ENCODE results near the gene LLPH. TPM values are rescaled to one million over a fixed set of nuclear protein-coding genes. Genes with fewer than 3 reads are reported as not detected.

Gene LLPH
- total RNA-seq, 1 donor from 2014 or later = 3.9 TPM

DNA sequence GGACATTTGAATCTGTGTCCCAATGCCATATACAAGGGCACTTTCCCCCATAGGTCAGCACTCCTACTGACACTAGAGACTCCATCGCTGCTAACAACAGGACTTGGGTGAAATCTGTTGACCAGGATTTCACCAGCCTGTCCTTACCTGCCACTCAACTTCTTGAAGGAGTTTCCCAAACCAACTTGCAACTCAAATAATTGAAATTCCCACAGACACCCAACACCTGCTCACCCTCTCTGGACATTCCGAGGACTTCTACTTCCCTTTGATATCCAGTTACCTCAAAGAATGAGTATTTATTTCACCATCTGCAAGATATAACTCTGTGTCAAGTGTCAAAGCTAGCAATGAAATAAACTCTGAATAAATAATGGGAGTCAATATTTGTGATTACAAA is 44.6 kb downstream of the LLPH start:
- no peaks in the 10 kb centered on the region for H3K9me3 ChIP-seq
- H3K4me1 ChIP-seq = no peaks in the 10 kb centered on the region
- H3K36me3 ChIP-seq = no peaks in the 10 kb centered on the region
- no peak overlapping the region for H3K4me3 ChIP-seq
- H3K27me3 ChIP-seq = no peaks in the 10 kb centered on the region
- intact Hi-C loops (cut with DNase I) = no loop called here
- TF ChIP-seq, protein P1, sequence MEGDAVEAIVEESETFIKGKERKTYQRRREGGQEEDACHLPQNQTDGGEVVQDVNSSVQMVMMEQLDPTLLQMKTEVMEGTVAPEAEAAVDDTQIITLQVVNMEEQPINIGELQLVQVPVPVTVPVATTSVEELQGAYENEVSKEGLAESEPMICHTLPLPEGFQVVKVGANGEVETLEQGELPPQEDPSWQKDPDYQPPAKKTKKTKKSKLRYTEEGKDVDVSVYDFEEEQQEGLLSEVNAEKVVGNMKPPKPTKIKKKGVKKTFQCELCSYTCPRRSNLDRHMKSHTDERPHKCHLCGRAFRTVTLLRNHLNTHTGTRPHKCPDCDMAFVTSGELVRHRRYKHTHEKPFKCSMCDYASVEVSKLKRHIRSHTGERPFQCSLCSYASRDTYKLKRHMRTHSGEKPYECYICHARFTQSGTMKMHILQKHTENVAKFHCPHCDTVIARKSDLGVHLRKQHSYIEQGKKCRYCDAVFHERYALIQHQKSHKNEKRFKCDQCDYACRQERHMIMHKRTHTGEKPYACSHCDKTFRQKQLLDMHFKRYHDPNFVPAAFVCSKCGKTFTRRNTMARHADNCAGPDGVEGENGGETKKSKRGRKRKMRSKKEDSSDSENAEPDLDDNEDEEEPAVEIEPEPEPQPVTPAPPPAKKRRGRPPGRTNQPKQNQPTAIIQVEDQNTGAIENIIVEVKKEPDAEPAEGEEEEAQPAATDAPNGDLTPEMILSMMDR (IDR thresholded peaks at IDR 0.05) = no peak
- TF ChIP-seq POLR2A (IDR thresholded peaks at IDR 0.05) (no peak), POLR2AphosphoS5 (IDR thresholded peaks at IDR 0.05; ENCODE audit: insufficient read depth in 1 of 2, low read depth in 1 of 2) (no peak)
- H3K27ac ChIP-seq = no peak overlapping the region
- DNase-seq (ENCODE audit: extremely low spot score in 2 of 2) = no peak

DNA sequence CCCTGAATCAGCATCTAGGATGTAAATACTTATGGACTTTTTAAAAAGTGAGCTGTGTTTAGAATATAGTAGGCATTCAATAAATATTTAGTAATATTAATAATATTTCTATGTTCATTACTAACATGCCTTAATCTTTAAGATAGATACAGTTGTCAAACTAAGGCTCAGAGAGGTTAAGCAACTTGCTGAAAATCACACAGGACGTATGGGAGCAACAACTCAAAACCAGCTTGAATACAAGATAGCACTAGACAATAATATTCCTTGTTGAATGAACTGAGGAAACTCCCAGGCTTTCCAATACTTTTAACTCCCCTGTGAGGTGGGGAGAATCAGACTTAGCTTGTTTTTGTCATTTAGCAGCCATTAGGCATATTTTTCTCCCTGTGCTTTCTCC is 45.3 kb downstream of the LLPH start:
- H3K36me3 ChIP-seq = no peaks in the 10 kb centered on the region
- no peaks in the 10 kb centered on the region for H3K27me3 ChIP-seq
- intact Hi-C loops (cut with DNase I) = no loop called here
- DNase-seq (ENCODE audit: extremely low spot score in 2 of 2) = no peak
- H3K27ac ChIP-seq = no peak overlapping the region
- H3K4me3 ChIP-seq = no peak overlapping the region
- no peaks in the 10 kb centered on the region for H3K4me1 ChIP-seq
- no peaks in the 10 kb centered on the region for H3K9me3 ChIP-seq
- TF ChIP-seq POLR2A (IDR thresholded peaks at IDR 0.05) (no peak), POLR2AphosphoS5 (IDR thresholded peaks at IDR 0.05; ENCODE audit: insufficient read depth in 1 of 2, low read depth in 1 of 2) (no peak)
- TF ChIP-seq, protein P1 (IDR thresholded peaks at IDR 0.05) = no peak

DNA sequence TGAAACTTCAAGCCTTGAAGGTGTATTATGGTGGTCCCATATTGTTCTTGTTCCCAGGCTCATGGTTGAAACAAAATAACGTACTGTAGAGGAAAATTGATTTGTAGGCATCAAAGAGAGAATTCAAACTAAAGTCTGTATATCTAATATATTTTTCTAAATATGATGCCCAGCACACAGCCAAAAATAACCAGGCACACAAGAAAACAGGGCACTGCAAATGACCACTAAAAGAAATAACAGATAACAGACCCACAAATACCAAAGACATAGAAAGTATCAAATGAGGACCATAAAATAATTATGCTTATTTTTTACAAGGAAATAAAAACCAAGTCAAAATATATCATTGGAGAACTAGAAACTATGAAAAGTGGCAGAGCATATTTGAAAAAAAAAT is 46.8 kb downstream of the LLPH start:
- no peak for TF ChIP-seq POLR2A (IDR thresholded peaks at IDR 0.05)
- TF ChIP-seq POLR2AphosphoS5 (IDR thresholded peaks at IDR 0.05; ENCODE audit: insufficient read depth in 1 of 2, low read depth in 1 of 2) = no peak
- TF ChIP-seq, protein P1 (IDR thresholded peaks at IDR 0.05) = no peak
- intact Hi-C loops (cut with DNase I) = no loop called here
- H3K36me3 ChIP-seq = no peaks in the 10 kb centered on the region
- no peaks in the 10 kb centered on the region for H3K9me3 ChIP-seq
- H3K27me3 ChIP-seq = no peaks in the 10 kb centered on the region
- no peak overlapping the region for H3K27ac ChIP-seq
- no peaks in the 10 kb centered on the region for H3K4me1 ChIP-seq
- no peak overlapping the region for H3K4me3 ChIP-seq
- no peak for DNase-seq (ENCODE audit: extremely low spot score in 2 of 2)

DNA sequence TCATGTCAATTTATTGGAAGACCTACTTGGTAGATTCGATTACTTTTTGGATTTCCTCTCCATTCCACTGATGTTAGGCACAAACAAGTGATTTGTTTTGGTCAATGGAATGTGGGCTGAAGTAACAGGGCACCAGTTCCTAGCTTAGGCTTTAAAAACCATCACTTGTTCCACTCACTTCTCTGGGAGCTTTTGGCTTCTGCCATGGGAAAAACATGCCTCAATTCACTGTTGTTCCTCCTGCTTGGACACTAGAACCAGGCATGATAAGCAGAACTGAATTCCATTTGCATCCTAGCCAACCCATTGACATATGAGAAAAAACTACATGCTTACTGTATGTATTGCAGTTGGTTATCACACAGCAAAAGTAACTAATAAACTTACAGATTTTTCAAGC is 47.8 kb downstream of the LLPH start:
- H3K4me1 ChIP-seq = no peaks in the 10 kb centered on the region
- no peak for TF ChIP-seq POLR2AphosphoS5 (IDR thresholded peaks at IDR 0.05; ENCODE audit: insufficient read depth in 1 of 2, low read depth in 1 of 2)
- TF ChIP-seq, protein P1 (IDR thresholded peaks at IDR 0.05) = no peak
- TF ChIP-seq POLR2A (IDR thresholded peaks at IDR 0.05) = no peak
- intact Hi-C loops (cut with DNase I) = no loop called here
- no peaks in the 10 kb centered on the region for H3K9me3 ChIP-seq
- H3K27me3 ChIP-seq = no peaks in the 10 kb centered on the region
- no peak for DNase-seq (ENCODE audit: extremely low spot score in 2 of 2)
- H3K27ac ChIP-seq = no peak overlapping the region
- no peak overlapping the region for H3K4me3 ChIP-seq
- no peaks in the 10 kb centered on the region for H3K36me3 ChIP-seq

DNA sequence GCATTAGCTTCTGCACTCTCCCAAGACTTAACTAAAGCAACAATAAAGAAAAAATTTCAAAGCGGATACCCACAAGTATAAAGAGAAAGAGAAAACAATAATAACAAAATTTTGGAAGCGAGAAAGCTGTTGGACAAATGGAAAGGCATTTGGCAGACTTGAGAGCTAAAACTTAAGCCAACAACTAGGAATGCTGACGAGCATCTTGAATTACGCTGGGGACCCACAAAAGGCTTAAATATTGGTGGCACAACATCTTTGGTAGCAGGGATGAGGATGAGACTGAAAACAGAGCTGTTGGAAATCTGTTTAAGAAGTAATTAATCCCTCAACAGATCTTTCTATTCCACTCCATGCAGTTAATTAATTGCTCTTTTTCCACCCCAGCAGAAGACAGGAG is 49.8 kb downstream of the LLPH start:
- intact Hi-C loops (cut with DNase I) = no loop called here
- TF ChIP-seq, protein P1 (IDR thresholded peaks at IDR 0.05) = no peak
- no peak for TF ChIP-seq POLR2A (IDR thresholded peaks at IDR 0.05)
- TF ChIP-seq POLR2AphosphoS5 (IDR thresholded peaks at IDR 0.05; ENCODE audit: insufficient read depth in 1 of 2, low read depth in 1 of 2) = no peak

More for the DNA sequence above, 49.8 kb downstream of the LLPH start:
- H3K27ac ChIP-seq = no peak overlapping the region
- H3K27me3 ChIP-seq = no peaks in the 10 kb centered on the region
- H3K4me3 ChIP-seq = no peak overlapping the region
- no peak for DNase-seq (ENCODE audit: extremely low spot score in 2 of 2)
- H3K4me1 ChIP-seq = no peaks in the 10 kb centered on the region
- H3K36me3 ChIP-seq = no peaks in the 10 kb centered on the region
- H3K9me3 ChIP-seq = no peaks in the 10 kb centered on the region

Data from vagina (tissue), 2 donors.